HG03442 (cell line): ENCODE measurements around the gene SLC16A9.

Experiments used
- ATAC-seq: cut with Tn5 transposase; IDR thresholded peaks from one replicate; pipeline ENCODE4 v1.9.1; 2021; ENCODE audit warnings: mild to moderate bottlenecking, moderate library complexity; ENCODE audit not compliant: unreplicated experiment

SLC16A9 gene

DNA sequence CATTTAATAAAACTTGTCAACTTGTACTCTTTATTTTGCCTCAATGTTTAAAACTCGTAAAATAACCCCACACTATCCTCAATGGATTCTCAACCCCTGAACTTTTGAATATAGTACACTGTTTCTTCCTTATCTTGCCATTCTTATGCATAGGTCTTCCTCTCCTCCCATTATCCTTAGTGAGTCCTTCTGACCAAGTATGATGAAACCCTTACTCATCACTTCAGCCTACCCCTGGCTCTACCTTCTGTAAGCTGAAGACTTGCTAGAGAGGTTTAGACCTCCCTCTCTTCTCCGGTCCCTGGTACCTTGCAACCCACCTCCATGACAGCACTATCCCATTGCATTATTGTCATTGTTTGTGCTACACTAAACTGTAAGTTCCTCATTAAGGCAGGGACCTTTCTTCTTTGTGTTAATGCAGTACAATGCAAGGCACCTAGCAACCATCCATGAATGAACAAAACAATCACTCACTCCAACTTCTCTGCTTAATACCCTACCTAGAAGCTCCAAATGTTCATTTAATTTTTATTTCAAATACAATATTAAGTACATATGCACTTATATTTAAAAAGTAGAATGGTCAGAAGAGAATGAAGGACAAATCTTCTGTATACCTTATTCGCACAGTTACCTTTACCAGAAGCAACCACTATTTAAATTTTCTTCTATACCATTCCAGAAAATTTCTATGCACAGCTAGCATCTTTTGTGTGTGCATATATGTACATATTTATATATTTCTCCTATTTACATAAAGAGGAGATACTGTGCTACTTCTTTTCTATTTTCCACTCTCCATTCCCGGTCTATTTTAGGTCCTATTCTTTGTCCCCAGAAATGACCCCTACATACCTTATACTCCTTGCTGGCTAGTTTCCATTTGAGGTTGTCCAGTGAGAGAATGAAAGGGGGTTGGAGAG, 77.5 kb downstream of the SLC16A9 start:
- ATAC-seq = no peak

- ATAC-seq = no peak
Observed at GRCh38 chr10:59631237-59631636, 78.4 kb downstream of the SLC16A9 start.

GRCh38 chr10:59628965-59629364, 80.7 kb downstream of the SLC16A9 start:
- ATAC-seq = no peak

DNA sequence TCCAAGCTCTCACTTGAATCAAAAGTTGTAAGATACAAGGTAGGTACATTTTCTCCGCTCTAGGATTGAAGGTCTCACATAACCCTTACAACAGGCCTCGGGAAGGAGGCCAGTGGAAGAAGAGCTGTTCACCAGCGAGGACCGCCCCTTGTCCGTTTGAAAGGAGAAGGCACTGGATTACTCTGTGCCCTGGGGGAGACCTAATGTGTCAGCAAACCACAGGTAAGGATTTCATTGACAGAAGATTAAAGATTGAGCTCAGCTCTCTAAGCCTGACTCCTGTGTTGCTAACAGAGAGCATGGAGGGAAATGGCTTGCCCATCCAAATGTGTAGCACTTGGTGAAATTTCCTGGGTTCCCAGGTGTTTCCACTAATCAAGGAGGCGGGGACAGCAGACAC, 81.2 kb downstream of the SLC16A9 start:
- no peak for ATAC-seq

- ATAC-seq = no peak
Observed at GRCh38 chr10:59627366-59628018, 82.2 kb downstream of the SLC16A9 start.

DNA sequence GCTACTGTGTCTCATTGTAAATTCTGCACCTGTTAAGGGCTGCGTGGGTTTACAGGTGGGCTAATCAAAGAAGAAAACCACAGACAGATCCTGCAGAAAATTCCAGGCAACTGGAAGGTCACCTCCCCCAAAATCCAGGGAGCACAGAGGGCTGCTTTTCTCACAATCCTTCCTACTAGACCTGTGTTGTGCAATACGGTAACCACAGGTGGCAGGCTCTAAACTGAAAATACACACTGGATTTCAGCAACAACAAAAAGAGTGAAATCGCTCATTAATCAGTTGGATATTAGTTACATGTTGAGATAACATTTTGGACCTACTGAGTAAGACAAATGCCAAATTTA, 83.2 kb downstream of the SLC16A9 start:
- ATAC-seq = no peak

DNA sequence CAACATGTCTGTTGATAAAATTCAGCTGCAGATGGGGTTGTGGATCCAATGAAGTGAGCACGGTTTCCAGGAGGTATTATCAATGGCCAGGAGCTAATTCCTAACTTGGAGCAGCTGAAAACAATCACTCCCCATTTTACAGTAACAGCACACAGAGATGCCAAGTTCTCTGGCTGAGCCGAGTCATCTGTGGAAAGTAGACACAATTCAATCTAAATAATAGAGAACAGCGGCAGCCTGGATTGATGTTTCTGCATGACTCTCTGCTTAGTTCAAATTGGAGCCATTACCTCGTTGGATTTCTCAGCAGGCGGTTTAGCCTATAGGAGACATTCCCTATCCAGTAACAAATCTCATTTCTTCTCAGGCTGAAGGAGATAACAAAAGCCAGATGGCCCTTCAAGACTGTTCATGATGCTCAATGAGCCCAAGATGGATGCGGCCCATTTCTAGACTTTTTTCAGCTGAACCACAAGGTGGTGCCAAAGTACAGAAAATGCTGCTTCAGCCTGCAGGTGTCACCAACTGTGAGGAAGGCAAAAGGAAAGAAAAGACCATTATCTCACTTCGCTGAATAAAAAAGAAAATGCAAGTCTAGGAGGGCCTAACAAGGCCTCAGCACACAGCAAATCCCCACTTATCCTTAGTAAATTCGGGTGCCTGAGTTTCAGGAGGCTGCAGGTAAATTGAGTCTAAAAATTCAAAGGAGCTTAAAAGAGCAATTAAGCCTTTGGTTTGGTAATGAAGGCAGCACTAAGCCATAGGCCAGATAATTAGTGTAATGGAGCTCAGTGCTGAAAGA, 83.7 kb downstream of the SLC16A9 start:
- ATAC-seq = peak; percentile 87

- ATAC-seq = no peak
Observed at GRCh38 chr10:59624951-59625350, 84.7 kb downstream of the SLC16A9 start.

- ATAC-seq = no peak
Observed at GRCh38 chr10:59624136-59624535, 85.5 kb downstream of the SLC16A9 start.

DNA sequence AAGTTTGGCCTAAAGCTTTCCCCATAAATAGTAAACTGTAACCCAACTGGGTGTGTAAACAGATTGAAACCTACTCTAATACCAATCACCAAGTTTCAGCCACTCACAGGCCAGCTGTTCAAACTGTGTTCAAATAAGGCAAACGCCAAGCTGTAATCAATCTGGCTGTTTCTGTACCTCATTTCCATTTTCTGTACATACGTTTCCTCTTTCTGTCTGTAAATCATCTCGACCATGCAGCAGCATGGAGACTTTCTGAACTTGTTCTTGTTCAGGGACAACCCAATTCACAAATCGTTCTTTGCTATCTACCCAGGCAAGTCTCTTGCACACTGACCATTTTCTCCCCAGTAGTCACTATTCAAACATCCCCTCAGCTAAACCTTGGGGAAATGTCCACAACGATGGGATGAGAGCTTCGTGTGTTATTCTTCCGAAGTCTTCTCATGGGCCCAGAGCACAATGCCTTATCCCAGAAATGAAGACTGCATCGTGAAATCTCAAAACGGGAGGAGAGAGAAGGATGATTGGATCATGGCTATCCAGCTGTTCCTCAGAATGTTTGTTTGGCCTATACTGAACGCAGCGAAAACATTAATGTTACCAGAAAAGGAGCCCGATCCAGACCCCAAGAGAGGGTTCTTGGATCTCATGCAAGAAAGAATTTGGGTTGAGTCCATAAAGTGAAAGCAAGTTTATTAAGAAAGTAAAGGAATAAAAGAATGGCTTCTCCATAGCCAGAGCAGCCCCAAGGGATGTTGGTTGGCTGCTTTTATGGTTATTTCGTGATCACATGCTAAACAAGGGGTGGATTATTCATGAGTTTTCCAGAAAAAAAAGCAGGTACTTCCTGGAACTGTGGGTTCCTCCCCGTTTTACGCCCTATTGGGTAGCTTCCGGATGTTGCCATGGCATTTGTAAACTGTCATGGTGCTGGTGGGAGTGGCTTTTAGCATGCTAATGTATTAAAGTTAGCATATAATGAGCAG, 86.2 kb downstream of the SLC16A9 start:
- ATAC-seq = no peak

GRCh38 chr10:59622320-59623132, 87.1 kb downstream of the SLC16A9 start:
- ATAC-seq = no peak

- ATAC-seq = no peak
Observed at GRCh38 chr10:59621771-59622170, 87.9 kb downstream of the SLC16A9 start.

GRCh38 chr10:59618666-59619065, 91.0 kb downstream of the SLC16A9 start:
- ATAC-seq = no peak

- no peak for ATAC-seq
Observed at GRCh38 chr10:59617996-59618395, 91.7 kb downstream of the SLC16A9 start.

GRCh38 chr10:59611048-59611447, 98.6 kb downstream of the SLC16A9 start:
- no peak for ATAC-seq

DNA sequence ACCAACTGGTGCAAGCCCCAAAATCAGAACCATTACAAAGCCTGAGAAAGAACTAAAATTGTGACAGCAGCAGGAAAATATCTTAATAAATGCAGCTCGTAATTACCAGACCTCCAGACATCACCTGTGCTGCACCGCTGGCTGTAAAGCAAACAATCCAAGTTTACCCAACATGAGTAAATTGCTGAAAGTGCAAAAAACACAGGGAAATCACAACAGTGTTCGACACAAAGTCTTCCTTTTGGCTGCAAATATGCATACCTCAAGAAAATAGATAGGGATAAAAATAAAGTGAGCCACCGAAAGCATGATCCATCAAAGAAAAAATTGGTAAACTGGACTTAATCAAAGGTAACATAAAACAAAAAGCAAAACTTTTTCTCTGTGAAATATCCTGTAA, 101.7 kb downstream of the SLC16A9 start:
- ATAC-seq = no peak

DNA sequence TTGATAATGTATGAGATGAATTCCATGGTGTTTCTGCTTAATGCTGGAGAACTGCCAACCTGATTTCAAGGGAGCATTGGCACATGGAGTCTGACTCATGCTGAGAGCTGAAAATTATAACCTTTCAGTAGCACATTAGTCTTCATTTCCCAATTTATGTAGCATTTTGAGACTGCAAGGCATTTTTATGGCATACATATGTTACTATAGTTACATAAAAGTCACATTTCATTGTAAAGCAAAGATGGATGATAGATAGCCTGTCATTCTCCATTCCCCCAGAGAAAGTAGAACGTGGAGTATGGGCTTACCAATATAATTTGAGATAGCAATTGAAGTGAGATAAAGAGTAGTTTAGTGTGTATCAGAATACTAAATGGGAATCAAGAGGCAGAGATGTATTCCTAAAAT, 103.1 kb downstream of the SLC16A9 start:
- ATAC-seq = no peak

DNA sequence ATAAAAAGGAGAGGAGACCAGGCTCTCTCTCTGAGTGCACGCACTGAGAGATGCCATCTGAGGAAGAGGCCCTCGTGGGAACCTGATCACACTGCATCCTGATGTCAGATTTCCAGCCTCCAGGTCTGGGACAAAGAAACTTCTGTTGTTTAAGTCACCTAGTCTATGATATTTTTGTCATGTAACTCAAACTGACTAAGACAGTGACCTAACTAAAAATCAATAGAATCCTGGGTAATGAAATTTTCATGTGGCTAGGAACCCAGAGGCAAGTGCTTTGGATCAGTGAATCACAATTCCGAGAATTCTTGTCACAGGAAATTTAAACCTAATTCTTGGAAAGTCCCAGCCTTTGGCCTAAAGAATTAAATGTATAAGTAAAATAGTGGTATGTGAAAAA, 107.7 kb downstream of the SLC16A9 start:
- ATAC-seq = no peak
